CD4-positive, alpha-beta T cell treated with Interleukin-15 for 4 hours (primary cell): ENCODE data around the gene MAP2K7.

Experiments used
- DNase-seq: peaks from one replicate; pipeline ENCODE4 v3.0.0-alpha.2; 2020; ENCODE audit warnings: low spot score

The MAP2K7 gene

DNA sequence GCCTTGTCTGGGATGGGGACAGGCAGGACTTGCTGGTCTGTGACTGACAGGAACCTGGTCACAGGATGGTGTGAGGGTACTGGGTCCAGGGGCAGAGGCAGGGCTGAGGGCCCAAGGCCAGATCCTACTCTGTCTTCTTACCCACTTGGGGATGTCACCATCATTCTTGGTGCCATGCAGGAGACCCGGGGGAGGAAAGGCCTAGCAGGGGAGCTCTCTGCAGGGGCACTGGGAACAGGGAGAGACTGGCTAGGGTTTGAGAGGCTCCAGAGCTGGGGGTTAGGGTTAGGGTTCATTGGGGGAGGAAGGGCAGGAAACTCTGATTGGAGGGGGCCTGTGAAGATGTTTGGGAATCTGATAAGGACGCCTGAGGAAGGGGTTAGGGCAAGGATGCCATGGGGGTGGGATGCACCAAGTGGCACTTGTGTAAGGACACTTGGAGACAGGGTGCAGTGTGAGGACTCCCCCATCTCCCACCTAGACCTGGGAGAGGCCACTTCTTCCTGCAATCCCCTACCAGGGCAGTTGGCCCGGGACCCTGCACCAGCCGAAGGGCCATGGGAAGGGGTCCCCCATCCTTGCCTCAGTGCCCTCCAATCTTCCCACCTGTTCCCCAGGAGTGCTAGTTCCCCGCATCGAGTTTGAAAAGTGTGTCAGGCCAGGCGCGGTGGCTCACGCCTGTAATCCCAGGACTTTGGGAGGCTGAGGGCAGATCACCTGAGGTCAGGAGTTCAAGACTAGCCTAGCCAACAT is 36.4 kb upstream of the MAP2K7 start:
- no peak for DNase-seq

DNA sequence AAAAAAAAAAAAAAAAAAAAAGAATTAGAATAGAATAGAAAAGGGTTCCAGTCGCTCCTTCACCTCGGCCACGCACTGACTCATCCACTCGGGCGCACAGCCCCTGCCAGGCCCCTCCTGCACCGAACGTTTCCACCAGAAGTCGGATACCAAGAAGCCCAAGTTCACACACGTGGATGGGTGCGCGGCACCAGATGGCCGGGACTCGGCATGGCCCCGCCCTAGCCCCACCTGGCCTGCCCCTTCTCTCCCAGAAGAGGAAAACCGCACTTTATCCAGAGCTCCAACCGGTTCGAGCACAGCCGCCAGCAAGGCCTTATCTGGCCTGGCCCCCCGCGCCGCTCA is 35.4 kb upstream of the MAP2K7 start:
- DNase-seq = peak; percentile 48

GRCh38 chr19:7868671-7869452 is 34.8 kb upstream of the MAP2K7 start:
- peak; percentile 81 for DNase-seq

GRCh38 chr19:7869453-7869909 is 34.2 kb upstream of the MAP2K7 start:
- peak; percentile 75 for DNase-seq

DNA sequence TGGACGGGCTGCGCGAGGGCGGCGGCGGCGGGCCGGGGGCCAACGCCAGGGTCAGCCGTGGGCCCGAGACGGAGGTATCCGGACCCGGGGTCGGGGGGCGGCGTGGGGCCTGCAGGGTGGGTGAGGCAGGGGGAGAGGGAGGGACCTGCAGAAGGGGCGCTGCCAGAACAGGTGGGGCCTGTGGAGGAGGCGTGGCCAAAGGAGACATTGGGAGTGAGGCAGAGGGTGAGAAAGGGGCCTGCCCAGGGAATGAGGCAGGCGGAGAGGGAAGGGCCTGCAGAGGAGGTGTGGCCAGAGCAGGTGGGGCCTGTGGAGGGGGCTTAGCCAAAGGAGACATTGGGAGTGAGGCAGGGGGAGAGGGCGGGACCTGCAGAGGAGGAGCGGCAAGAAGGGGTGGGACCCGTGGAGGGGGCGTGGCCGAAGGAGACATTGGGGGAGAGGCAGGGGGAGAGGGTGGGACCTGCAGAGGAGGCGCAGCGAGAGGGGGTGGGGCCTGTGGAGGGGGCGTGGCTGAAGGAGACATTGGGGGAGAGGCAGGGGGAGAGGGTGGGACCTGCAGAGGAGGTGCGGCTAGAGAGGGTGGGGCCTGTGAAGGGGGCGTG is 33.7 kb upstream of the MAP2K7 start:
- peak; percentile 36 for DNase-seq

DNA sequence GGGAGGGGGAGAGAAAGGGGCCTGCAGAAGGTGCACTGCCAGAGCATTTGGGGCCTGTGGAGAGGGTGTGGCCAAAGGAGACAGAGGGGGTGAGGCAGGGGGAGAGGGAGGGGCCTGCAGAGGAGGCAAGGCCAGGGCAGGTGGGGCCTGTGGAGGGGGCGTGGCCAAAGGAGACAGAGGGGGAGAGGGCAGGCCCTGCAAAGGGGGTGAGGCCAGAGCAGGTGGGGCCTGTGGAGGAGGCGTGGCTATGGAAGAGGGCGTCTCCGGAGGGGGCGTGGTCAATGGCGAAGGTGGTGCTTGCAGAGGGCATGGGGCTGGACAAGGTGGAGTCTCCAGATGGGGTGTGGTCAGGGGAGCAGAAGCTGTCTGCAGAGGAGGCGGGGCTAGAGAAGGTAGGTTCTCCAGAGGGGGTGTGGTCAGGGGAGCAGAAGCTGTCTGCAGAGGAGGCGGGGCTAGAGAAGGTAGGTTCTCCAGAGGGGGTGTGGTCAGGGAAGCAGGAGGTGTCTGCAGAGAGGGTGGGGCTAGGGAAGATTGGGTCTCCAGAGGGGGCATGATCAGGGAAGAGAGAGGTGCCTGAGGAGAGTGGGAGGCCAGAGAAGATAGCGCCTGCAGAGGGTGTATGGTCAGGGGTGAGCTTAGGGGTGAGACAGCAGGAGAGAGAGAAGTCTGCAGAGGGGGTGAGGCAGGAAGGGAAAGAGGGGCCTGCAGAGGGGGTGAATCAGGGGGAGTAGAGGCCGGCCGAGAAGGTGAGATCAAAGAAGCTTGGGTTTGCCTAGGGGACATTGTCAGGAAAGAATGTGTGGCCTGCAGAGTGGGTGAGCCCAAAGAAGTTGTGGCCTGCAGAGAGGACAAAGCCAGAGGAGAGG is 32.9 kb upstream of the MAP2K7 start:
- DNase-seq = peak; percentile 5

- peak; percentile 64 for DNase-seq
Observed at GRCh38 chr19:7871437-7872305, 32.0 kb upstream of the MAP2K7 start.

DNA sequence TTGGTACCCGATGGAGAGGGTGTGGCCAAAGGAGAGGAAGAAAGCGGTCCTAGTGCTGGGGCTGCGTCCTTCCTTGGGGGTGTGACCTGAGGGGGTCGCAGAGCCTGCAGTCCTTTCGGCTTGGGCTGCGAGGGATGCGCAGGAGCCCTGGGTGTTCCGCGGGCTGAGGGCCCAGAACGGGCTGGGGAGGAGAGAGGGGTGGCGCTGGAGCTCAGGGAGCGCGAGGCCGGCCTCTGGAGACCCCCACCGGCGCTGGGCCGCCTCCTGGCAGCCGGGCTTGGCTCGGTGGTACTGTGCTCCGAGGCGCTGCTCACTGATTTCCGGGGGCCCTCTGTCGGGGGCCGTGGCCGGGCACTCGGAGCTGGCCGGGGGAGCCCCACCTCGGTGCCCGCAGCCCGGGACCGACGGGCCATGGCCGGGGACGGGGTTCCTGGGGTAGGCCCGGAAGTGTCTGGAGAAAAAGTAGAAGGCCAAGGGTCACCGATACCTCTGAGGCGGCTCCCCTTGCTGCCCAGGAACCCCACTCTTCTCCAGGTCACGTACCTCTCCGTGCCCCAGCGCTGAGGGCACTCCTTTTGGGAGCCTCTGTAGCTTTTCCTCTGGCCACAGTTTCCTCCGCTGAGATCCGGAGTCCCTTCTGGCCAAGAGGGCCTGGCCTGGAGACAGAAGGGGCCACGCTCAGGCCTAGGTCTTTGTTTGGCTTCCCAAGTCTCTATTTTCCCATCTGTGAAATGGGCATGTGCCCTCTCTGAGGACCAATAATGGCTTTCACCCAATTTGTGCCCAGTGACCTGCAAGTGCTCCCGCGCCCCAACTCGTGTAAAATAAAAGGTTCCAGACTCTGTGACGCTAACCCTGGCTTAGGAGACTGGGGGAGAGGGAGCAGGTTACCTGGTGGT is 31.1 kb upstream of the MAP2K7 start:
- no peak for DNase-seq

- no peak for DNase-seq
Observed at GRCh38 chr19:7873304-7874075, 30.2 kb upstream of the MAP2K7 start.

DNA sequence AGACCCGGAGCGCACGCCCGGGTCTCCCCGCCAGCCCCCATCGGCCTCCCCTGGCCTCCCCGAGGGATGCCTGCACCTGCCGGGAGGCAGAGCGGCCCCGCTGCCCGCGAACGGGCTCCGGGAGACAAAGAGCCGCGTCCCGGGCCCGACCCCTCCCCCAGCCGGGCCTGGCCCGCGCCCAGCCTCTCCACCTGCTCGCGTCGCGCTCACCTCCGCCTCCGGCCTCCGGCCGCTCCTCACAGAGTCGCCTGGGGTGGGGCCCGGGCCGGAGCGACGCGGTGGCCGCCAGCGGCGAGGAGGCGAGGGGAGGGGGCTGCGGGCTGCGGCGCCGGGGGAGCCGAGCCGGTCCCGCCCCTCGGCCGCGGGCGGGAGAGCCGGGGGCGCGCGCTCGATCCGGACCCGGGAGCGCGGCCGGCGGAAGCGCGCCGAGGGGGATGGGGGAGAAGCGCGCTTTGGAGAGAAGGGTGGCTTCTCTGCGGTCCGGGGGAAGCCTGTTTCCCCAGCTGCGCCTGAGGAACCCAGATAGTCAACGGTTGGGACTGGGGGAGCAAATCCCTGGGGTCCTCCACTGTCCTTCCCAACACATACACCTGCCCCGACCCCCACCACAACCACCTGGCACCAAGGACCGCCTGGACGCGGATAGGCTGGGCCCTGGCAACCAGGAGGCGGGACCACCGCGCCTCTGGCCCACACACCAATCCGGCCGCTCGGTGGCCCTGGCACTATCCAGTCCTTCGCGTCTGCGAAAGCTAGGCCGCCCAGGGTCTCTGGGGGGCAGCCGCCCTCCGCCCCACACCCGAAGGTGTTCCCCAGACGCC is 29.4 kb upstream of the MAP2K7 start, which contains the start of gene PRR36:
PRR36 (minus strand) TSS at position 315 of the 821 bp plus-strand sequence. CDS start 701 bp downstream, outside the sequence.
- no peak for DNase-seq

DNA sequence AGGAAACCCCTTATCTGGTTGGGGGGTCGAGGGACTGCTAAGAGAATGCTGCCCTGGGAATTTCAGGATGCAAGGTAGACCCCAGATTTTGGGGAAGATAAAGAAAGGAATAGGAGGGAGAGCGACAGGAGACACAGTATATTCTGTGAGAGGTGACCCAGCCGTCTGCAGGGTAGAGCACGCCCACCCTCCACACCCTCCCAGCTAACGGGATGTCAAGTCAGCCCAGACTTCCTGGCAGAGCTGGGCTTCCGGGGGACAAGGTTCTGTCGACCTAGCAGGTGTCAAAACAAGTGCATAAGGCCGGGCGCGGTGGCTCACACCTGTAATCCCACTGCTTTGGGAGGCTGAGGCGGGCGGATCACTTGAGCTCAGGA is 28.8 kb upstream of the MAP2K7 start:
- no peak for DNase-seq

- DNase-seq = no peak
Observed at GRCh38 chr19:7877249-7877836, 26.3 kb upstream of the MAP2K7 start.

GRCh38 chr19:7879111-7879807 is 24.4 kb upstream of the MAP2K7 start:
- DNase-seq = no peak

DNA sequence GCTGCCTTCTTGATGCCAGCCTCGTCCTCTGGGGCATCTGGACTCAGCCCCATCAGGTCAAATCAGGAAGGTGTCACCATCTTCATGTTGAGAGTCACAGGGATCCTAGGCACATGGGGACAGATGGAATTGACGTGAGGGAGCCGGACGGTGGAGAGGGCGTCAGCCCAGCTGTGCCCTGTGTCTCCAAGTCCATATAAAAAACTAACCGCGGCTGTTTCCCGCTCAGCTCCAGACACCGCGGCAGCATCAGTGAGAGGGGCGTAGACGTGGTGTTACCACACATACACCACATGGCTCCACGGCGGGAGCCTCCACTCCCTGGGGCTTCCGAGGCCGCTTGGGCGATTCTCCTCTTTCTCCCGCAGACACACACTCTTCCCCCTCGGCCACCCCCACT is 23.8 kb upstream of the MAP2K7 start:
- DNase-seq = no peak

GRCh38 chr19:7881910-7882309 is 21.8 kb upstream of the MAP2K7 start:
- DNase-seq = no peak

DNA sequence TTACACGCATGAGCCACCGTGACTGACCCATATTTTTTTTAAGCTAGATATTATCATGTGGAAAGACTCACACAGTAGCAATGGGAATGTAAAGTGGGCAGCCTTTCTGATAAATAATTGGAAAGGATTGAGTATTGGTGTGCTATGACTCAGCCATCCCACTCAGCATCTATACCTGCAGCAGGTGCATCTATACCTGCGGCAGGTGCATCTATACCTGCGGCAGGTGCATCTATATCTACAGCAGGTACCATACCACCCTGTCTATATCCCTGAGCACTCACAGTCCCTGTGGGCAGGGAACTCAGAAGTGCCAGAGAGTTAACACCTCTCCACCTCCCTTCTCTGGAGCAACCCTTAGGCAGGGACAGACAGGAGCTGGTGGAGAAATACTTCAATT is 20.6 kb upstream of the MAP2K7 start:
- DNase-seq = no peak
